Stimulated activated CD4-positive, alpha-beta T cell treated with anti-CD3 and anti-CD28 coated beads, Interleukin-1b, Interleukin-23, amount 100 ng/mL, for 24 hours (primary cell): Measurements from ENCODE around the gene ECE1.
"Not testable (repeated sequence)": the region's sequence is repeated elsewhere in the genome, so short reads cannot be mapped to it uniquely, and the experiment has no call there.

ENCODE experiments used
- DNase-seq, 4 experiments: peaks; one replicate each; pipeline ENCODE4 v3.0.0-alpha.2; 2020; ENCODE audit warnings: low read depth in 4 of 4, low spot score in 1 of 4

The ECE1 gene

GRCh38 chr1:21232044-21232443 is 58.2 kb downstream of the ECE1 start:
- DNase-seq = no peak

GRCh38 chr1:21229246-21230000 is 60.8 kb downstream of the ECE1 start:
- DNase-seq = no peak

- not testable (repeated sequence) for DNase-seq
These were observed 62.0 kb downstream of the ECE1 start for GRCh38 chr1:21228224-21228623.

GRCh38 chr1:21225065-21225464 is 65.2 kb downstream of the ECE1 start:
- no peak for DNase-seq

- no peak for DNase-seq
These were observed 69.4 kb downstream of the ECE1 start for GRCh38 chr1:21220815-21221214.

GRCh38 chr1:21219674-21220073 is 70.6 kb downstream of the ECE1 start:
- no peak for DNase-seq

- no peak for DNase-seq
These were observed 72.3 kb downstream of the ECE1 start for GRCh38 chr1:21217812-21218596.

GRCh38 chr1:21216835-21217811 is 73.1 kb downstream of the ECE1 start:
- peak; percentile 58 to 61 (median 60) for DNase-seq

- DNase-seq = no peak
These were observed 78.1 kb downstream of the ECE1 start for GRCh38 chr1:21212126-21212525.

GRCh38 chr1:21208137-21208700 is 82.0 kb downstream of the ECE1 start:
- not testable (repeated sequence) for DNase-seq

GRCh38 chr1:21206117-21206516 is 84.1 kb downstream of the ECE1 start:
- DNase-seq = no peak

- no peak for DNase-seq
These were observed 84.8 kb downstream of the ECE1 start for GRCh38 chr1:21205416-21205815.

- DNase-seq = no peak
These were observed 88.6 kb downstream of the ECE1 start for GRCh38 chr1:21201650-21202049.

GRCh38 chr1:21201238-21201637 is 89.0 kb downstream of the ECE1 start:
- not testable (repeated sequence) for DNase-seq

GRCh38 chr1:21200767-21201166 is 89.5 kb downstream of the ECE1 start:
- DNase-seq = no peak

GRCh38 chr1:21198929-21199328 is 91.3 kb downstream of the ECE1 start:
- no peak for DNase-seq

- no peak for DNase-seq
These were observed 97.4 kb downstream of the ECE1 start for GRCh38 chr1:21192871-21193270.

GRCh38 chr1:21192284-21192683 is 98.0 kb downstream of the ECE1 start:
- DNase-seq = no peak

- DNase-seq = not testable (repeated sequence)
These were observed 99.5 kb downstream of the ECE1 start for GRCh38 chr1:21190771-21191170.

GRCh38 chr1:21189906-21190500 is 100.3 kb downstream of the ECE1 start:
- DNase-seq = no peak

- DNase-seq = no peak
These were observed 100.8 kb downstream of the ECE1 start for GRCh38 chr1:21189421-21189820.
